Left ventricle myocardium inferior (tissue), 1 donor: ENCODE measurements around the gene SOCS7. TPM values are rescaled to one million over a fixed set of nuclear protein-coding genes. Genes with fewer than 3 reads are reported as not detected.
A peak's percentile ranks its signal among the peaks of the same experiment; 100 is the strongest.

ENCODE experiments used
- DNase-seq: peaks from one replicate; pipeline ENCODE4 v3.0.0-alpha.2; 2020
- H3K27ac ChIP-seq: fragments of 200-600 bp; replicated peaks from 2 replicates; pipeline ENCODE4 v1.8.0; 2021
- H3K27me3 ChIP-seq: fragments of 200-600 bp; 2 replicates; pipeline ENCODE4 v1.8.0; 2021; ENCODE audit warnings: low read depth
- H3K36me3 ChIP-seq: fragments of 200-600 bp; 2 replicates; pipeline ENCODE4 v1.8.0; 2021
- H3K4me1 ChIP-seq: fragments of 200-600 bp; 2 replicates; pipeline ENCODE4 v1.8.0; 2021
- H3K4me3 ChIP-seq: fragments of 200-600 bp; 2 replicates; pipeline ENCODE4 v1.8.0; 2021; ENCODE audit warnings: mild to moderate bottlenecking, moderate library complexity
- H3K9me3 ChIP-seq: fragments of 200-600 bp; replicated peaks from 2 replicates; pipeline ENCODE4 v1.8.0; 2021
- intact Hi-C: fragments of 100-400 bp; cut with micrococcal nuclease; formaldehyde crosslinking; loops from one replicate; pipeline ENCODE4 v1.11.0; 2022
- total RNA-seq: library from RNA; stranded (reverse); fragmentation: NEBNext Ultra II Directional; extraction: Animal tissue kit (Norgen Biotek cat#: 25700); gene quantifications from one replicate; pipeline ENCODE4 v1.2.1, GENCODE V29; 2021
- TF ChIP-seq, protein P1 (sequence below): fragments of 200-600 bp; IDR thresholded peaks from 2 replicates; pipeline ENCODE4 v1.8.0; 2021; ENCODE audit warnings: antibody characterized with exemption, mild to moderate bottlenecking, borderline replicate concordance
- donor health status: DM: no; HTN: yes; CAD: no; lungs with severe emphysema.

The SOCS7 gene
- total RNA-seq, 1 donor from 2014 or later: 13.2 TPM

DNA sequence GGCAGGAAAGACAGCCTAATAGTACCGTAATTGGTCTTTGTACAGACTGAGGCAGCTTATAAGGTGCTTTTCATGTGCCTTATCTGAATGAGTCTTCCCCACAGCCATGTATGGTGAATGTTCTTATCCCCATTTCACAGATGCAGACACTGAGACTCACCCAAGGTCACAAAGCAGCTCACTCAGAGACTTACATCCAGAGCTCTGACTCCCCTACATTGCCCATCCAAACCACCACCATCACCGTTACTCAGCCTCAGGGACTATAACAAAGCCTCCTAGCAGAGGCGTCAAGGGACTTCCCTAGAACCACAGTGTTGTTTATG lies 7.3 kb upstream of the SOCS7 start:
- DNase-seq: no peak
- no peak overlapping the region for H3K4me3 ChIP-seq
- TF ChIP-seq, protein P1, sequence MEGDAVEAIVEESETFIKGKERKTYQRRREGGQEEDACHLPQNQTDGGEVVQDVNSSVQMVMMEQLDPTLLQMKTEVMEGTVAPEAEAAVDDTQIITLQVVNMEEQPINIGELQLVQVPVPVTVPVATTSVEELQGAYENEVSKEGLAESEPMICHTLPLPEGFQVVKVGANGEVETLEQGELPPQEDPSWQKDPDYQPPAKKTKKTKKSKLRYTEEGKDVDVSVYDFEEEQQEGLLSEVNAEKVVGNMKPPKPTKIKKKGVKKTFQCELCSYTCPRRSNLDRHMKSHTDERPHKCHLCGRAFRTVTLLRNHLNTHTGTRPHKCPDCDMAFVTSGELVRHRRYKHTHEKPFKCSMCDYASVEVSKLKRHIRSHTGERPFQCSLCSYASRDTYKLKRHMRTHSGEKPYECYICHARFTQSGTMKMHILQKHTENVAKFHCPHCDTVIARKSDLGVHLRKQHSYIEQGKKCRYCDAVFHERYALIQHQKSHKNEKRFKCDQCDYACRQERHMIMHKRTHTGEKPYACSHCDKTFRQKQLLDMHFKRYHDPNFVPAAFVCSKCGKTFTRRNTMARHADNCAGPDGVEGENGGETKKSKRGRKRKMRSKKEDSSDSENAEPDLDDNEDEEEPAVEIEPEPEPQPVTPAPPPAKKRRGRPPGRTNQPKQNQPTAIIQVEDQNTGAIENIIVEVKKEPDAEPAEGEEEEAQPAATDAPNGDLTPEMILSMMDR: no peak
- H3K9me3 ChIP-seq: no peaks in the 10 kb centered on the region
- H3K36me3 ChIP-seq: no peaks in the 10 kb centered on the region
- peaks cover 15% of the 10 kb centered on the region for H3K27me3 ChIP-seq
- H3K27ac ChIP-seq: no peak overlapping the region
- peaks cover 9% of the 10 kb centered on the region for H3K4me1 ChIP-seq
- intact Hi-C loops: no loop called here

DNA sequence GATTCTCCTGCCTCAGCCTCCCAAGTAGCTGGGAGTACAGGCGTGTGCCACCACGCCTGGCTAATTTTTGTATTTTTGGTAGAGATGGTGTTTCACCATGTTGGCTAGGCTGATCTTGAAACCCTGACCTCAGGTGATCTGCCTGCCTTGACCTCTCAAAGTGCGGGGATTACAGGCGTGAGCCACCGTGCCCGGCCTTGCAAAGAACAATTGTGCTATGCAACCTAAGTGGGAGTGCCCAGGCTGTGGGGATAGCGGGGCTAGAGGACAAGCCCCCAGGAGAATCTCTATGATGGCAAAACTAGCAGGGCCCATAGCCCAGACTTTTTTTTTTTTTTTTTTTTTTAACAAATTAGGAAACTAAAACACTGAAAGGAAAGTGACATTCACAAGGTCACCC lies 5.9 kb upstream of the SOCS7 start:
- Histone ChIP-seq H3K4me1 (peaks cover 9% of the 10 kb centered on the region), H3K27me3 (peaks cover 15% of the 10 kb centered on the region), H3K4me3 (no peak overlapping the region), H3K9me3 (no peaks in the 10 kb centered on the region), H3K27ac (no peak overlapping the region), H3K36me3 (no peaks in the 10 kb centered on the region)
- TF ChIP-seq, protein P1: no peak
- intact Hi-C loops: loop anchor here (5.0 kb wide), 1 partner anchor 57 kb away; no protein-coding TSS in a partner anchor
- DNase-seq: no peak

DNA sequence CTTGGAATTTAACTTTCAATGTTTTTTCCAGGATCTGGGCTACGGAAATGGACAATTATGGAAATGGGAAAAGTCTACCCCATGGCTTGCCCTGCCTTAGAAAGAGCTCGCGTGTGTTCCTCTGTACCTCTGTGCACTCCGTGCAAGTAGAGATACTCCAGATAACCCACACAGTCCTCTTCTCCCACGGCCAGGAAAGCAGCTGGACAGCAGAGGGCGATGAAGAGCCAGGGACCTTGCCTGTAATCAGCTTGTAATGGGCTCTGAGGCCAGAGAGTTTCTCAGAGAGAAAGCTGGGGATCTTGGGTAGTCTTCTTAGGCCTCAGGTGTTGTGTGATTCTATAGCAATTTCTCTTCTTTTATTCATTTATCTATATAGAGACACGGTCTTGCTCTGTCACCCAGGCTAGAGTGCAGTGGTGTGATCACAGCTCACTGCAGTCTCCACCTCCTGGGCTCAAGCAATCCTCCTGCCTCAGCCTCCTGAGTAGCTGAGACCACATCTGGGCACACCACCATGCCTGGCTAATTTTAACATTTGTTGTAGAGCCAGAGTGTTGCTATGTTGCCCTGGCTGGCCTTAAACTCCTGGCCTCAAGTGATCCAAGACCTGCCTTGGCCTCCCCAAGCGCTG lies 2.4 kb upstream of the SOCS7 start:
- intact Hi-C loops: loop anchor here (5.0 kb wide), 1 partner anchor 53 kb away; no protein-coding TSS in a partner anchor
- peak; percentile 84 for DNase-seq
- Histone ChIP-seq H3K27me3 (peaks cover 3% of the 10 kb centered on the region), H3K27ac (no peak overlapping the region), H3K4me3 (no peak overlapping the region), H3K9me3 (no peaks in the 10 kb centered on the region), H3K4me1 (peaks cover 29% of the 10 kb centered on the region), H3K36me3 (no peaks in the 10 kb centered on the region)
- TF ChIP-seq, protein P1: peak; percentile 96

DNA sequence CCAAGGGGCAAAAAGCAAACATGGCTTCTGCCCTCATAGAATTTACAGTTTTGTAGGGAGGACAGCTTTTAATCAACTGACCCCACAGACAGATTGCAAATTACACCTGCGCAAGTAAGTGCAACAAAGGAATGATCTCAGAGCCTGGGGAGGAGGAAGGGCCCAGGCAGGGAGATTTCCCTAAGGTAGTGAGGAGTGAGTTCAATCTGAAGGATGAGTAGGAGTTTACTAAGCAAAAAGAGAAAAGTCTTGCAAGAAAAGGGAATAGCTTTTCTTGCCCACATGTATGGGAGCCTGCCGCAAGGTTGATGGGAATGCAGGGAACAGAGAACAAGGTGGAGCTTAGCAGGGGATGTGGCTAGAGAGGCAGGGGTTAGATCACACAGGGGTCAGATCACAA lies 1.6 kb upstream of the SOCS7 start:
- Histone ChIP-seq H3K27ac (no peak overlapping the region), H3K4me3 (no peak overlapping the region), H3K36me3 (no peaks in the 10 kb centered on the region), H3K9me3 (no peaks in the 10 kb centered on the region), H3K4me1 (peaks cover 37% of the 10 kb centered on the region), H3K27me3 (peaks cover 1% of the 10 kb centered on the region)
- TF ChIP-seq, protein P1: no peak
- intact Hi-C loops: loop anchor here (2.0 kb wide), 1 partner anchor 65 kb away; no protein-coding TSS in a partner anchor
- no peak for DNase-seq

DNA sequence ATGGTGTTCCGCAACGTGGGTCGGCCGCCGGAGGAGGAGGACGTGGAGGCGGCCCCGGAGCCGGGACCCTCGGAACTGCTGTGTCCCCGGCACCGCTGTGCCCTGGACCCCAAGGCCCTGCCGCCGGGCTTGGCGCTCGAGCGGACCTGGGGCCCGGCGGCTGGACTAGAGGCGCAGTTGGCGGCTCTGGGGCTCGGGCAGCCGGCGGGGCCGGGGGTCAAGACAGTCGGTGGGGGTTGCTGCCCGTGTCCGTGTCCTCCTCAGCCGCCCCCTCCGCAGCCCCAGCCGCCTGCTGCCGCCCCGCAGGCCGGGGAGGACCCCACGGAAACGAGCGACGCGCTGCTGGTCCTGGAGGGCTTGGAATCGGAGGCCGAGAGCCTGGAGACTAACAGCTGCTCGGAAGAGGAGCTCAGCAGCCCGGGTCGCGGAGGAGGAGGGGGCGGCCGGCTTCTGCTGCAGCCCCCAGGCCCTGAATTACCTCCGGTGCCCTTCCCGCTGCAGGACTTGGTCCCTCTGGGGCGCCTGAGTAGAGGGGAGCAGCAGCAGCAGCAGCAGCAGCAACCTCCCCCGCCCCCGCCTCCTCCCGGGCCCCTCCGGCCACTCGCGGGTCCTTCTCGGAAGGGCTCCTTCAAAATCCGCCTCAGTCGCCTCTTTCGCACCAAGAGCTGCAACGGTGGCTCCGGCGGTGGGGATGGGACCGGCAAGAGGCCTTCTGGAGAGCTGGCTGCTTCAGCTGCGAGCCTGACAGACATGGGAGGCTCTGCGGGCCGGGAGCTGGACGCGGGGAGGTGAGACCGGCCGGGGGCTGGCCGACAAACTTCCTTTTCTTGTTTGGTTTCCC lies 821 bp downstream of the SOCS7 start:
- Histone ChIP-seq H3K27me3 (no peaks in the 10 kb centered on the region), H3K27ac (peak overlapping the region; percentile 88), H3K4me3 (peak overlapping the region; percentile 92), H3K36me3 (no peaks in the 10 kb centered on the region), H3K4me1 (peaks cover 61% of the 10 kb centered on the region), H3K9me3 (no peaks in the 10 kb centered on the region)
- DNase-seq: peak; percentile 26
- intact Hi-C loops: no loop called here
- TF ChIP-seq, protein P1: no peak
